NCI-H82 (cell line): ENCODE data around the gene DAP3.
"Not testable (repeated sequence)": the region's sequence is repeated elsewhere in the genome, so short reads cannot be mapped to it uniquely, and the experiment has no call there.

Source experiments
- DNase-seq: peaks from one replicate; lab custom pipeline; 2025; lab: John Stamatoyannopoulos, UW

The DAP3 gene

GRCh38 chr1:155718524-155719115 lies 29.7 kb downstream of the DAP3 start:
- DNase-seq = not testable (repeated sequence)

DNA sequence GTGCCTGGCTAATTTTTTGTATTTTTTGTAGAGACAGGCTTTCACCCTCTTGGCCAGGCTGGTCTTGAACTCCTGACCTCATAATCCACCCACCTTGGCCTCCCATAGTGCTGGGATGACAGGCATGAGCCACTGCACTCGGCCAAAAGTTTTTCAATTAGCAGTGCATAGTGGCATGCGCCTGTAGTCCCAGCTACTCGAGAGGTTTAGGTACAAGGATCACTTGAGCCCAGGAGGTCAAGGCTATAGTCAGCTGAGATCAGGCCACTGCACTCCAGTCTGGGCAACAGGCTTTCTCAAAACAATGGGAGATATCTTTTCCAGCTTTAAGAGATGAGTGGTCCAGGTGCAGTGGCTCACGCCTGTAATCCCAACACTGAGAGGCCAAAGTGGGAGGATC lies 30.8 kb downstream of the DAP3 start:
- DNase-seq = no peak

DNA sequence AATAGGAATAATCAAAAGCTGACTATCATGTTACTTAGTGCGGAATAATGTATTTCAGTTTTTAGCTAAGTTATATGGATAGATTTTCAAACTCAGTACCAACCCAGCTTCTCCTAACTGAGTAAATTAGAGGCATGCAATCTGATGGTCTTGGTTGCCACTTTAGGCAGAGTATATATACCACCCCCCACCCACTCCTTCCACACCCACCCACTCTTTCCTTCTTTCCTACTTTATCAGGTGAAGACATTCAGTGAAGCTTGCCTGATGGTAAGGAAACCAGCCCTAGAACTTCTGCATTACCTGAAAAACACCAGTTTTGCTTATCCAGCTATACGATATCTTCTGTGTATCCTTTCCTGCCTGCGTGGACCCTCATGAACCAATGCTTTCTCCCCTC lies 36.3 kb downstream of the DAP3 start:
- DNase-seq = no peak

- peak; percentile 88 for DNase-seq
Measured at GRCh38 chr1:155729031-155729898, 40.4 kb downstream of the DAP3 start.

DNA sequence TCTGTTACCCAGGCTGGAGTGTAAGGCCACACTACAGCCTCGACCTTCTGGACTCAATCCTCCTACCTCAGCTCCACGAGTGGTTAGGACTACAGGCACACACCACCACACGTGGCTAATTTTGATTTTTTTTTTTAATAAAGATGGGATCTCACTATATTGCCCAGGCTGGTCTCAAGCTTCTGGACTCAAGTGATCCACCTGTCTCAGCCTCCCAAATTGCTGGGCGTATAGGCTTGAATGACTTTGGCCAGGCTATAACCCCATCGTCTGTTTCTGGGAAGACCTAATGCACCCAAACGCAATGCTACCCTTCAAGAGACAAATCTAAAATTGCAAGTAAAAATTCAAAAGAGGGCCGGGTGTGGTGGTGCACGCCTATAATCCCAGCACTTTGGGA lies 52.1 kb downstream of the DAP3 start:
- no peak for DNase-seq

GRCh38 chr1:155741908-155742307 lies 53.0 kb downstream of the DAP3 start:
- no peak for DNase-seq

- peak; percentile 35 for DNase-seq
Measured at GRCh38 chr1:155744711-155745283, 55.9 kb downstream of the DAP3 start.

DNA sequence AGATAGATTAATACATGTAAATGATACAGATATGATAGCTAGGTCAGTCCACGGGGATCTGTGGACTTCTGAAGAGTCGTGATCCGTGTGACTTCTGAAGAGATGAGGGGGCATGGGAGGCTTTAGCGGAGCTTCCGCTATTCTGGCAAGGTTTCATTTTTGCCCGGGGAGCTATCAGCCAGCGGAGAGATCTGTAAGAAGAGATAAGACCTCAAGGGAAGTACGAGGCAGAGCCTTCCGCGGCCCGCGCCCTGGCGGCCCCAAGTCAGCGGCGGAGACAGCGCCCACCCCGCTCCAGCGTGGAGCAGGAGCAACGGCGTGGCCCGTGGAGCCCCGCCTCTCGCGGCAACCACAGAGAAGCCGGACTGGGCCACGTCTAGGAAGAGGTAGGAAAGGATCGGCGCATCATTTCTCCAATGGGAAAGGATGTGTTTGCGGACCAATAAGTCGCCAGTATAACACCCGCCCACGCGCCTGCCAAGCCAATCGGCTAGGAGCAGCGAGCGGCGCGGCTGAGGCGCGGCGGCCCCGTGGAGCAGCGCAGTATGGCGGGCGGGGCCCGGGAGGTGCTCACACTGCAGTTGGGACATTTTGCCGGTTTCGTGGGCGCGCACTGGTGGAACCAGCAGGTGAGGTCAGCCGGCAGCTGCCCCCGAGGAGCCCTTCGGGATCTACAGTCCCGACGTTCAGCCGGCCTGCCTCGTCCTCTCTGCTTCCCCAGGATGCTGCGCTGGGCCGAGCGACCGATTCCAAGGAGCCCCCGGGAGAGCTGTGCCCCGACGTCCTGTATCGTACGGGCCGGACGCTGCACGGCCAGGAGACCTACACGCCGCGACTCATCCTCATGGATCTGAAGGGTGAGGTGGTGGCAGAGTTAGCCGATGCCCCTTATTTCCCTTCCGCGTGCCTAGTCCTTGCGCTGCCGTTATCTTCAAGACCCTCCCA lies 56.7 kb downstream of the DAP3 start:
- peak; percentile 100 for DNase-seq

- DNase-seq = not testable (repeated sequence)
Measured at GRCh38 chr1:155747586-155747985, 58.7 kb downstream of the DAP3 start.

DNA sequence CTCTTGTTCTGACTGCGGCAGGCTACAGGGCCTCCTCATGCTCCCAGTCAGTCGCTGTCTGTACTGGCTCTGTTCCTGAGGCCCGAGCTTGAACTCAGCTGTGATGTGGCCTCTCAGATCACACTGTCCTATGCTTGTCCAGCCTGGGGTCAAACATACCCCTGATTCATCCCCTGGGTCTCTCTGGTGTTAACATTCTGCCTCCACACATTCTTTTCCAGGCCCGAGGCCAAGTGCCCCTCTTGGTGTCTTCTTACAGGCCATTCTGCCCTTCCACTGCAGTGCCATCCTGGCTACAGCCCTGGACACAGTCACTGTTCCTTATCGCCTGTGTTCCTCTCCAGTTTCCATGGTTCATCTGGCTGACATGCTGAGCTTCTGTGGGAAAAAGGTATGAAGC lies 59.2 kb downstream of the DAP3 start:
- not testable (repeated sequence) for DNase-seq

GRCh38 chr1:155759017-155759416 lies 70.1 kb downstream of the DAP3 start:
- DNase-seq = not testable (repeated sequence)

DNA sequence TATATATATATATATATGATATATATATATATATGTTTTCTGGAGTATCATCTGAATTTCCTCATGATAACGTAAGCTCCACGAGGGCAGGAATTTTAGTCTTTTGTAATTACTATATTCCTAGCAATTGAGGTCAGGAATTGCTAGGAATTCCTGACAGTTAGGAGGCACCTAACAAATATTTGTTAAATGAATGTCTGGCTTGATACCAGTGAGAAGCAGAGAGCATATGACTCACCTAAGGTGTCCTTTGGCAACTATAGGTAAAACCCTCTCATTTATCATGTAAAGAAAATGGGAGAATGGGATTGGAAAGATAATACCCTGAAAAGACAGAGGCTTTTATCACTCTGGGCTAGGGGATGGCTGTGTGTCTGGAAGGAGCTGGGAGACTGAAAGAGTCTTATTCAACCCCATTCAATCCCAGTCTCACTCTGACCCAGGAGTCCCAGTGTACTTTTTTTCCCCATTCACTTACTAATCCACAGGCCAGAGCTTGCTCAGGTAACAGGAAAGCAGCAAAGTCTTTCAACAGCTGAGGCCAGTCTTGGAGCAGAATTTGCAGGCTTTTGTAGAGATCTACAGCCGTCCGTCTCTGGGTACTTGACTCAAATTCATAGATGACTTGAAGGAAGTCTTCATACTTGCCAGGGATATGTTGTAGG lies 71.2 kb downstream of the DAP3 start:
- DNase-seq = no peak

GRCh38 chr1:155760751-155761475 lies 72.0 kb downstream of the DAP3 start:
- DNase-seq = no peak

- DNase-seq = no peak
Measured at GRCh38 chr1:155761736-155762405, 73.0 kb downstream of the DAP3 start.

DNA sequence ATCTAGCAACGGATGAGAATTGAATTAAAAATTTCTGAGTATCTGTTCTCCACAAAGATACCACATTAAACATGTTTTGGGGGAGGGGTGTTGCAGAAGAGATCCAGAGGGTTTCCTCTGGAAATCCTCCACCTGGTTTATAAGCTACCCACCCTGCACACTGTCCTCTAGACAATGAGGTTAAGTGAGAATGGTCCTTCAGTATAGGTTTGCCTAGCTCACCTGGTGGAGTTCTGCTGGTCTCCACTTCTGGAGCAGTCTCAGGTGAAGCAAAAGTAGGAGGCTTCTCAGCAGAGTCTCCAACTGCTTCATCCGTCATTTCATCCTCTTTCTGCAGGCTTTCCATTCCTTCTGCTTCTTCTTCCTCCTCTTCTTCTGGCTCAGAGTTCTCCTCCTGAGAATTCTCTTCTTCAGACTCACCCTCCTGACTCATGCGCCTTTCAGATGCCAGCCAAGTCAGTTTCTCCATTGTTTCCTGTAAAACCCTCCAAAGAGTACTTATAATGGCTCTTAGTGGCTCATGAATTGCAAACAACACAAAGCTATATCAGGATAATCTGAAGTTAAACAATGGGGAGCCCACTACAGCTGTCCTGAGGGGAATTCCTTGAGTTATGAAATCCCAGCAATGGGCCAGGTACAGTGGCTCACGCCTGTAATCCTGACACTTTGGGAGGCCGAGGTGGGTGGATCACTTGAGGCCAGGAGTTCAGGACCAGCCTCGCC lies 74.4 kb downstream of the DAP3 start:
- not testable (repeated sequence) for DNase-seq

GRCh38 chr1:155763989-155764388 lies 75.1 kb downstream of the DAP3 start:
- not testable (repeated sequence) for DNase-seq

DNA sequence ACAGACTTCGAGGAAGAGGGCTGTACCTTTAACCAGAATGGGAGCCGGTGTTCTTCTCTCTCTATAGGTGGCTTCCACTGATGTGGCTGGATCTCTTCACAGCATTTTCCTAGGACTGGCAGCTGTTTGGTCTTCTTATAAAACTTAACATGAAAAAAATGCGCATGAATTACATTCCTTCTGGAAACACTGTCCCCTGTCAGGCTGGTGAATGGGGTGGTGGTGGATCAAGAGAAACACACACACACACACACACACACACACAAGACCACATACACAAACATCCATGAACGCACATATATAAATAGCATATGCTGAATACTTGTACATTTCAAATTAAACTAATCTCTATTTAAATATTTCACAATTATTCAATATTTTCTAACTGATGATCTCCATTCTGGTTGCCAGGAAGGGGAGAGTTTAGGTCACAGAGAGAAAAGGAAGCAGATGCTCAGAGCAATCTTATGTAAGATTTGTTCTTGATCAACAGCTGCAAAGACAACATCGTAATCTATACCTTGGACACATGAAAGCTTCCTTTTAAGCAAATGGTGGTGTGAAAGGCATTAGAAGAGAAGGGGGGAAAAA lies 78.6 kb downstream of the DAP3 start:
- DNase-seq = not testable (repeated sequence)

- no peak for DNase-seq
Measured at GRCh38 chr1:155769257-155769656, 80.4 kb downstream of the DAP3 start.

GRCh38 chr1:155773221-155773620 lies 84.3 kb downstream of the DAP3 start:
- no peak for DNase-seq
